GM23338 (cell line): ENCODE measurements around the gene MTHFD1L. TPM values are rescaled to one million over a fixed set of nuclear protein-coding genes. Genes with fewer than 3 reads are reported as not detected.

Experiments
- ATAC-seq: fragments of 200-7000 bp; cut with Tn5 transposase; 3 replicates; pipeline ENCODE4 v1.9.1; 2020
- DNase-seq: peaks from one replicate; pipeline ENCODE4 v3.0.0-alpha.2; 2015; ENCODE audit warnings: low spot score
- H2AFZ ChIP-seq: fragments of 200-600 bp; sonication (generic); 2 replicates; pipeline ENCODE4 v1.8.0; 2016; ENCODE audit warnings: antibody characterized with exemption, mild to moderate bottlenecking, moderate library complexity
- H3F3A ChIP-seq: fragments of 200-600 bp; sonication (generic); replicated peaks from 2 replicates; pipeline ENCODE4 v1.8.0; 2017; ENCODE audit warnings: antibody characterized with exemption, mixed run types, low read depth
- H3K27ac ChIP-seq: fragments of 200-600 bp; sonication (generic); 2 replicates; pipeline ENCODE4 v1.6.1; 2016; ENCODE audit warnings: low read depth
- H3K27me3 ChIP-seq: fragments of 200-600 bp; sonication (generic); 2 replicates; pipeline ENCODE4 v1.8.0; 2016; ENCODE audit warnings: mild to moderate bottlenecking, mixed run types, moderate library complexity; ENCODE audit not compliant: insufficient read depth
- H3K36me3 ChIP-seq: fragments of 200-600 bp; sonication (generic); 2 replicates; pipeline ENCODE4 v1.8.0; 2016; ENCODE audit warnings: mild to moderate bottlenecking; ENCODE audit not compliant: insufficient read depth
- H3K4me1 ChIP-seq: fragments of 200-600 bp; sonication (generic); 2 replicates; pipeline ENCODE4 v1.8.0; 2016; ENCODE audit warnings: mild to moderate bottlenecking, moderate library complexity; ENCODE audit not compliant: insufficient read depth
- H3K4me2 ChIP-seq: fragments of 200-600 bp; sonication (generic); 2 replicates; pipeline ENCODE4 v1.7.1; 2017; ENCODE audit warnings: mixed run types
- H3K4me3 ChIP-seq: fragments of 200-600 bp; sonication (generic); 2 replicates; pipeline ENCODE4 v1.6.1; 2016; ENCODE audit warnings: mixed run types
- H3K79me2 ChIP-seq: fragments of 200-600 bp; sonication (generic); replicated peaks from 2 replicates; pipeline ENCODE4 v1.8.0; 2017; ENCODE audit warnings: mild to moderate bottlenecking; ENCODE audit not compliant: insufficient read depth
- H3K9me2 ChIP-seq: fragments of 200-600 bp; sonication (generic); 2 replicates; pipeline ENCODE4 v1.8.0; 2017; ENCODE audit not compliant: insufficient read depth
- H4K20me1 ChIP-seq: fragments of 200-600 bp; sonication (generic); replicated peaks from 2 replicates; pipeline ENCODE4 v1.8.0; 2017; ENCODE audit warnings: mild to moderate bottlenecking; ENCODE audit not compliant: insufficient read depth
- H3K27ac Mint-ChIP-seq: 2 replicates; pipeline ENCODE4 v1.8.0; 2020; ENCODE audit warnings: inconsistent platforms, mild to moderate bottlenecking, moderate library complexity, mixed read lengths
- H3K27me3 Mint-ChIP-seq: 3 replicates; pipeline ENCODE4 v1.8.0; 2022; ENCODE audit warnings: low read depth, mild to moderate bottlenecking, moderate library complexity, mixed read lengths, inconsistent platforms; ENCODE audit not compliant: insufficient read depth, poor library complexity
- H3K36me3 Mint-ChIP-seq: 3 replicates; pipeline ENCODE4 v1.8.0; 2021; ENCODE audit warnings: low read depth, mild to moderate bottlenecking, inconsistent platforms, moderate library complexity, mixed read lengths
- H3K4me1 Mint-ChIP-seq: 3 replicates; pipeline ENCODE4 v1.8.0; 2020; ENCODE audit warnings: mild to moderate bottlenecking, inconsistent platforms, mixed read lengths
- H3K4me3 Mint-ChIP-seq: 3 replicates; pipeline ENCODE4 v1.8.0; 2021; ENCODE audit warnings: moderate library complexity, mild to moderate bottlenecking, inconsistent platforms, mixed read lengths
- H3K9me3 Mint-ChIP-seq: 3 replicates; pipeline ENCODE4 v1.8.0; 2020; ENCODE audit warnings: moderate library complexity, mild to moderate bottlenecking, inconsistent platforms, mixed read lengths
- CREB1 ChIP-seq: fragments of 250-450 bp; sonication (Bioruptor Pico); IDR thresholded peaks from 2 replicates; pipeline ENCODE4 v1.5.0; 2020; ENCODE audit warnings: low read depth, mild to moderate bottlenecking, moderate library complexity
- CTCF ChIP-seq, 2 experiments: fragments of 200-600 bp in 1 of 2; sonication (generic) in 1 of 2; conservative IDR thresholded peaks; 2 replicates each; pipeline versions ENCODE4 v1.5.1 to v1.6.1; 2016 to 2017; ENCODE audit warnings: antibody characterized with exemption in 2 of 2, low read depth in 2 of 2, mild to moderate bottlenecking in 2 of 2, moderate library complexity in 1 of 2
- EZH2 ChIP-seq: fragments of 200-600 bp; sonication (generic); IDR thresholded peaks from one replicate; pipeline ENCODE4 v1.8.0; 2017; ENCODE audit warnings: antibody characterized with exemption, mild to moderate bottlenecking, low read depth; ENCODE audit not compliant: unreplicated experiment
- EZH2phosphoT487 ChIP-seq: fragments of 200-600 bp; sonication (generic); IDR thresholded peaks from one replicate; pipeline ENCODE4 v1.8.1; 2018; ENCODE audit warnings: antibody characterized with exemption; ENCODE audit not compliant: unreplicated experiment
- JUNB ChIP-seq: IDR thresholded peaks from one replicate; pipeline ENCODE4 v1.6.1; 2016; ENCODE audit warnings: antibody characterized with exemption; ENCODE audit not compliant: unreplicated experiment
- NANOG ChIP-seq: IDR thresholded peaks from 2 replicates; pipeline ENCODE4 v1.6.1; 2016; ENCODE audit warnings: antibody characterized with exemption, borderline replicate concordance
- POLR2AphosphoS5 ChIP-seq: IDR thresholded peaks from 2 replicates; pipeline ENCODE4 v1.6.1; 2016; ENCODE audit warnings: antibody characterized with exemption, low read depth
- REST ChIP-seq: IDR thresholded peaks from one replicate; pipeline ENCODE4 v1.6.1; 2018; ENCODE audit warnings: antibody characterized with exemption; ENCODE audit not compliant: unreplicated experiment
- STAT1 ChIP-seq: IDR thresholded peaks from one replicate; pipeline ENCODE4 v1.6.1; 2016; ENCODE audit warnings: antibody characterized with exemption; ENCODE audit not compliant: unreplicated experiment
- ZNF114 ChIP-seq: fragments of 250-450 bp; sonication (Bioruptor Pico); IDR thresholded peaks from 2 replicates; pipeline ENCODE4 v1.5.0; 2020; ENCODE audit warnings: mild to moderate bottlenecking, moderate library complexity
- ZNF331 ChIP-seq: fragments of 250-450 bp; sonication (Bioruptor Pico); IDR thresholded peaks from 2 replicates; pipeline ENCODE4 v1.5.0; 2020; ENCODE audit warnings: low read depth, mild to moderate bottlenecking, moderate library complexity
- ZNF462 ChIP-seq: fragments of 250-450 bp; sonication (Bioruptor Pico); IDR thresholded peaks from 2 replicates; pipeline ENCODE4 v1.5.0; 2020; ENCODE audit warnings: mild to moderate bottlenecking, moderate library complexity
- polyA plus RNA-seq: library from polyadenylated mRNA; unstranded; fragments of >200 nt; fragmentation: Nextera tagmentation; extraction: Ambion mirVana; gene quantifications from 2 replicates; pipeline ENCODE4 v1.2.1, GENCODE V29; 2016
- total RNA-seq: library from RNA; depleted of rRNA; stranded (reverse); fragments of >200 nt; shearing (Covaris generic); gene quantifications from 2 replicates; pipeline ENCODE4 v1.2.3, GENCODE V29; 2014
- TF ChIP-seq, protein P1 (sequence below): IDR thresholded peaks from 2 replicates; pipeline ENCODE4 v1.6.1; 2016; ENCODE audit warnings: antibody characterized with exemption

The MTHFD1L gene
- total and polyA plus RNA-seq, 2 experiments from 2014 or later, result 53.2 to 66.8 TPM

GRCh38 chr6:150925976-150926375 is 60.5 kb downstream of the MTHFD1L start:
- Histone ChIP-seq H3K4me3 (no peak overlapping the region), H2AFZ (no peak overlapping the region), H3K27ac (no peak overlapping the region), H3K4me2 (no peak overlapping the region), H3K79me2 (no peaks in the 10 kb centered on the region), H3K9me2 (no peaks in the 10 kb centered on the region), H4K20me1 (no peaks in the 10 kb centered on the region; the same call in none of the 2 replicates), H3K27me3 (no peaks in the 10 kb centered on the region), H3K36me3 (peaks cover 21% of the 10 kb centered on the region), H3F3A (no peaks in the 10 kb centered on the region), H3K4me1 (no peaks in the 10 kb centered on the region)
- Mint-ChIP-seq H3K4me1 (no peaks in the 10 kb centered on the region; the same call in 2 of the 3 replicates), H3K36me3 (peaks cover 67% of the 10 kb centered on the region), H3K9me3 (no peaks in the 10 kb centered on the region), H3K27me3 (no peaks in the 10 kb centered on the region), H3K4me3 (no peak overlapping the region), H3K27ac (no peak overlapping the region)
- DNase-seq, result no peak
- TF ChIP-seq ZNF462 (CRISPR knock-in tag) (no peak), STAT1 (no peak), CREB1 (CRISPR knock-in tag) (no peak), JUNB (no peak), POLR2AphosphoS5 (no peak), REST (no peak), EZH2phosphoT487 (no peak), ZNF114 (no peak), CTCF (conservative IDR thresholded peaks at IDR 0.05; ENCODE audit: low read depth in 2 of 2) (no peak), NANOG (no peak), EZH2 (no peak), ZNF331 (no peak)
- TF ChIP-seq, protein P1, sequence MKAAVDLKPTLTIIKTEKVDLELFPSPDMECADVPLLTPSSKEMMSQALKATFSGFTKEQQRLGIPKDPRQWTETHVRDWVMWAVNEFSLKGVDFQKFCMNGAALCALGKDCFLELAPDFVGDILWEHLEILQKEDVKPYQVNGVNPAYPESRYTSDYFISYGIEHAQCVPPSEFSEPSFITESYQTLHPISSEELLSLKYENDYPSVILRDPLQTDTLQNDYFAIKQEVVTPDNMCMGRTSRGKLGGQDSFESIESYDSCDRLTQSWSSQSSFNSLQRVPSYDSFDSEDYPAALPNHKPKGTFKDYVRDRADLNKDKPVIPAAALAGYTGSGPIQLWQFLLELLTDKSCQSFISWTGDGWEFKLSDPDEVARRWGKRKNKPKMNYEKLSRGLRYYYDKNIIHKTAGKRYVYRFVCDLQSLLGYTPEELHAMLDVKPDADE, result no peak
- ATAC-seq, result no peak
